Stimulated activated CD4-positive, alpha-beta T cell treated with anti-CD3 and anti-CD28 coated beads, Interleukin-1b, Interleukin-23, amount 100 ng/mL, for 48 hours (primary cell): ENCODE data around the gene TMEM186.
"Not testable (repeated sequence)": the region's sequence is repeated elsewhere in the genome, so short reads cannot be mapped to it uniquely, and the experiment has no call there.

ENCODE experiments used
- DNase-seq: peaks from one replicate; pipeline ENCODE4 v3.0.0-alpha.2; 2020

Gene TMEM186

DNA sequence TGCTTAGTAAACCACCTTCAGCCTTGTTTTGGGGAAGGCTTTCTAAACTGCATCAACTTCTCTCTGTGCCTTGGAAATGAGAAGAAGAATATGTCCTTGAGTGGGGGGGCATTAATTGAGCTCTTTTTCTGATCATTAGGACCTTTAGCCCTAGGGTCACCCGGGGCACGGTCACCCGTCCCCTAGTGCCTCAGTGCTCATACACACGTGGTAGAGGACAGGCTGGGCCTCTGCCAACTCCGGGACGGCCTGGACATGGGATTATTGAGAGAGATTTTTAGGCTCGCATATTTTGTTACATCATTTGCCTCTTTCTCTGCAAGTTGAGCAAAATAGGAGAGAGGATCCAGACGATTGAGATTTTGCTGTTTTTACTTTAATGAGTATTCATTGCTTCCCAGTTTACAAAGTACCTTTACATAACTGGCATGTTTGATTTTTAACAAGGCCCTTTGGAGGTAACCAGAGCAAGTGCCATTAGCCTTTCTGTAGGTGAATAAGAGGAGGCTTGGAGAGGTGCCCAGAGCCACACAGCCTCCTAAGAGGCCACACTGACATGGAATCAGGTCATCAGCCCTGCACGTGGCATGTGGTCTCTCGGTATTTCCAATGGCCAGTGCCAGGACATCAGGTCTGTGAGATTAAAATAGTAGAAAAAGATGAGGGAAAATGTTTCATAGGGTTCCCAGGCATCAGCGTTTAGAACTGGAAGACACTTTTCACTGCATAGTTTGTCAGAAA is 11.3 kb upstream of the TMEM186 start:
- no peak for DNase-seq

DNA sequence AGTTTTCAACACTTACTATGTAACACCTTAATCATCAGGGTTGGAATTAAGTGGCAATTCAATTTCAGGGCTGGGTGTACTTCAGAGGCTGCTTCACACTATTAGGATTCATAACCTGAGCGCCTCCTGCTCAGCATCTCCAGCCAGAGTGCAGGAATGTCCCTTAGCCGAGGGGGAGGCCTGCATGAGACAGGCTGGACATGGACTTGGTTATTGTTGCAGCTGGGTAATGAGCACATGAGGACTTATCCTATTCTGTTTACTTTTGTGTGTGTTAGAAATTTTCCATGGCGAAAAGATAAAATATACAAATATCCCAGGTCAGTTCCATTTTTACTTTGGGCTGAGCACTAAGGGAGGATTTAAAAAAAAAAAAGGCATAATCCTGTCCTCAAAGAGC is 10.6 kb upstream of the TMEM186 start:
- no peak for DNase-seq

DNA sequence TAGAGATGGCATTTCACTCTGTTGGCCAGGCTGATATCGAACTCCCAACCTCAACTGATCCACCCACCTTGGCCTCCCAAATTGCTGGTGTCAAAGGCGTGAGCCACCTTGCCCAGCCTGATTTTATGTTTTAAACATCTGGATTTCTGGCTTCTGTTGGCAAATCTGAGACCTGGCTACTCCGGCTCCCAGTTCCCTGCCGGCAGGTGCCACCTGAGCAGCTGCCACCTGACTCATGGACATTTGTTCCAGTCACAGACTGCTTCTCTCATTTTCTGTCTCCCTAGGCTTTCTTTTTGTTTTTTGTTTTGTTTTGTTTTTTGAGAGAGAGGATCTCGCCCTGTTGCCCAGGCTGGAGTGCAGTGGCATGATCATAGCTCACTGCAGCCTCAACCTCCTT is 9.8 kb upstream of the TMEM186 start:
- DNase-seq = no peak

DNA sequence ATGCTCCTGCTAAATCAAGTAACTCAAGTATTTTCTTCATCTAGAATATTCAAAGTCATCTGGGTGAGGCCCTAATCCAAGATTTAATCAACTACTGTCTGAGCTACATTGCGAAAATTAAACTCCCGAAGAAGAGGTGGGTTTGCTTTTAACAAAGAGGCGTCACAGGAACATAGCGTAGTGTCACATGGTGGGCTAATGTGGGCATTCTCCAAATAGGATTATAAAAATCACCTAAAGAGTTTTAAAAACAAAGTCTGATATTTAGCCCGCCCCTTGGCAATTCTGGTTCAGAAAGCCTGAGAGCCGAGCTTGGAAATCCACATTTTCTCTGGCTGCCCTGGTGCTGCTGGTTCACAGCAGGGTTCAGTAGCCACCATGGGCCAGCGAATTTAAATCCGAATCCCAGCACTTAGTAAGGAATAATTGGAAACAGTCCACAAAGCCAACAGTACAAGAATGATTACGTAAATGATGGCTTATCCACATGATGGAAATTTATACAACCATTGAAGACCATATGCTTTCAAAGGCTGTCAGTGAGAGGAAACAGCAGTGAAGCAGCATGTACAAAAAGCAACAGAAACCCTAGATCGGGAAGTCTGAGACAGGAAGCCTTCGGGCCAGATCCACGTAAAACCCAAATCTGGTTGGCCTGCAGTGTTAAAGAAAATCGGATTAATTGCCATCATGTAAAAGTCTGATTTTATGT is 9.0 kb upstream of the TMEM186 start:
- no peak for DNase-seq

DNA sequence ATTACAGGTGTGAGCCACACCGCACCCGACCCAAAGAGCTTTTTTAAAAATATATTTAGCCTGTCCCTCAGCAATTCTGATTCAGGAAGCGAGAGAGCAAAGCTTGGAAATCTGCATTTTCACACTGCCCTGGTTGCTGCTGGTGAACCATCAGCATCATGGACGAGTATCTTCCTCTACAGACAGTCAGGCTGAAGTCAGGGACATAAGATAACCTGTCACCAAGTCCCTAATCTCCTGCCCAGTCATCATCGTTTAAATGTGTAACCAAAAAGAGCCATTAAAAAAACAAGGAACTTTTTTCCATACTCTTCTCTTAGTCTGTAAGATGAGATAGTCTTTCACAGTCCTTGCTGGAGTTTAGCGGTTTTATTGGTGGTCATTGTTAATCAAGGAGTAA is 6.9 kb upstream of the TMEM186 start:
- no peak for DNase-seq

DNA sequence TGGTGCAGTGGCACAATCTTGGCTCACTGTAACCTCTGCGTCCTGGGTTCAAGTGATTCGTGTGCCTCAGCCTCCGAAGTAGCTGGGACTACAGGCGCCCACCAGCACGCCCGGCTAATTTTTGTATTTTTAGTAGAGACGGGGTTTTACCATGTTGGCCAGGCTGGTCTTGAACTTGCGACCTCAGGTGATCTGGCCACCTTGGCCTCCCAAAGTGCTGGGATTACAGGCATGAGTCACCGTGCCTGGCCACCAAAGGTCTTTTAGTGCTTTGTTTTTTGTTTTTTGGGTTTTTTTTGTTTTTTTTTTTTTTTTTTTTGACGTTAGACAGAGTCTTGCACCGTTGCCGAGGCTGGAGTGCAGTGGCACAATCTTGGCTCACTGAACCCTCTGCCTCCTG is 6.3 kb upstream of the TMEM186 start:
- DNase-seq = not testable (repeated sequence)

DNA sequence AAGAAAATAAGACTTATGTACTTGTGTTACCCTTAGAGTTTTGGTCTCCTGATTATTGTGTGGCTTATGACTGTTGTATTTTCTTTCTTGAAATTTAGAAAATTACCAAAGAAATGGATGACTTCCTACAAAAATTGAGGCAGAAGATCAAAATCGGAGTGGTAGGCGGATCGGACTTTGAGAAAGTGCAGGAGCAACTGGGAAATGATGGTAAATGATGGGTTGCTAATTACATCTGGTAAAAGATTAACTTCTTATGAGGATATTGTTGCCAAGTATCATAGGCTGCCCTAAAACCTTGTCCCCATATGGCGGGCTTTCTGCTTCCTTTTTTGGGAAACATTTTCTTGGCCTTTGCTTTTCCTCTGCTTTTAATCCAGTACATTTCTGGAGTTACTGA is 4.3 kb upstream of the TMEM186 start:
- no peak for DNase-seq

DNA sequence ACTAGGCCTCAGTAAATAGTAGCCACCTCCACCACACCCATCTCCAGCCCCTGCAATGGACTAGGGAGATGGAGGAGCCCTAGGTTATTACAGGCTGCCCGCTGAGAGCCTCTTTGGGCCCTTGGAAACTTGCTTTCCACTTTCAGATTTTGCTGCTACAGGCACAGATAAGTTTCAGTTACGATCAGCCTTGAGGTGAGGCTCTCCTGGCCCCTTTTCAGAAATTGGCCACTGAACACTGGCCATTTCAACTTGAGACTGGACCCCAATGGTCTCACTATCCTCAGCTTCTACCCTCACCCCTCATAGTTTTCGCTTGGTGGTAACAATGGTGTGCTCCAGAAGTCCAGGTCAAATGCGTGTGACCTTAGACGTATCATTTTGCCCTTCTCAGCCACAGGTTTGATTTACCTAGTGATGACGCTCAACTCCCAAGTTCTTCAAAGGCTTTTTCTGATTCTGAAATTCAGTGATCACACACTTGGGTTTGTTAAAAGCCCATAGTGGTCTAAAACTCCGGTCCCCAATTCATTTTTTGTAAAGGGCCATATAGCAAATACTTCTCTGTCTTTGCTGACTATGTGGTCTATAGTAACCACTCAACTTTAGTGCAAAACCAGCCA is 1.2 kb upstream of the TMEM186 start:
- no peak for DNase-seq

DNA sequence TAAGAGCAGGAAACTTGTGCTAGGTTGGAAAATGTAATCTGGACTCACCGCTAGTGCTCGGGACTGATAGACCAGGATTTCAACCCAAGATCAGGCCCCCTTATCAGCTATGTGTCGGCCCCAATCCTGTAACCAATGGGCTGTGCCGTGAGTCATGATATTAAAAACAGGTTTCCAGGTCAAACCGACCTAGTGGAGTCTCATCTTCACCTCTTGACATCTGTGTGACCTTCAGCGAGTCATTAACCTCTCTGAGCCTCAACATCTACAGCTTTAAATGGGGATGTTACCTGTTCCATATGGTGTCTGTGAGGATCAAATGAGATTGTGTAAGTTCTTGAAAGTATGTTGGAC is 712 bp upstream of the TMEM186 start:
- DNase-seq = peak; percentile 33

DNA sequence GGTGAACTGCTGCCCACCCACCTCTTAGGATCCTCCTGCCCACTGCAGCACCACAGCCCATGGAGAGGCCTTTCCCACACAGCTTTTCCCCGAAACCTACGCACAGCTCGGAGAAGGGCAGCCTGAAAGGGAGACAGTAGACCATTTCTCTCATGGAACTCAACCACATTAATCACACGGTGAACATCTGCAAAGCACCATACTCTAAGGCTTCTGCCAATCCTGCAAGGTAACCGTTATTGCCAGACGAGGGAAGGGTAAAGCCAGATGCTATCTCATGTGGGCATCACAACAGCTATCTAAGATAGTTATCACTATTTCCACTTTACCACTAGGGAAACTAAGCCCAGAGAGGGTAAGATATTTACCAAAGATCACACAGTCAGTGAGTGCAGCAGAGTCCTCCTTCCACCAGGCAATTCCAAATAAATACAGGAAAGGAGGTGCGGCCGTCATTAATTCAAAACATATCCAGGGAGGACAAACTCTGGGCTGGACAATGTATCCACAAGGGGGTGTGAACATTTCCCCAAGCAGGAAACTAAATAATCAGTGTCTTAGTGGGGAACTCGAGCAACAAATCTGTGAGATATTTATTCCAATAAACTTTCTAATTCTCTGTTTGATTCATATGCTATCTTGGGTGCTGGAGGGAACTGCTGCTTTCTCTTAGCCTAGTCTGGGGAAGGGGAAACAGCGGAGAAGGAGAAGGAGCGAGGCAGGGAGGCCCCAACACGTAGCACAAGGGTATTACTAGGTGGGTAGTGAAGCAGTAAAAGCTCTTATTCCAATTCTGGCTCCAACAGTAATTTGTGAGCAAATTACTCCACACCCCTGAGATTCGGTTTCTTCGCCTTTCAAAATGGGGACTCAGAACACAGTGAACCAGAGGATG is 723 bp downstream of the TMEM186 start:
- no peak for DNase-seq

DNA sequence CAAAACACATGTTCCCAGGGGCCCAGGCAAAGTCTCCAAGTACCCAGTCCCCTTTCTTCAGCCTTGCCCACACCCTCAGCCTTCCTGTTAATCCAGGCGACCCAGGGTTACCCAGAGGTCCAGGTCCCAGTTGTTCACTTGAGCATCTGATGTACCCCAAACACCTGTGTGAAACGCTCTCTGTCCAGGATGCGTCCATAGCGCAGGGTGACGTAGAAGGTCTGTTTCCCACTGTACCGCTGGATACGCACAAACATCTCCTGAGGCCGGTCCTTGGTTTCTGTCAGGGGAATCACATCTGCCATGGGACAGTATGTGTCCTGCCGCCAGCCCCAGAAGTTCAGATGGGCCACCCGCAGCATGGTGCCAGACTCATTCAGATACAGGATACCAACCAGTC is 1.6 kb downstream of the TMEM186 start:
- no peak for DNase-seq

DNA sequence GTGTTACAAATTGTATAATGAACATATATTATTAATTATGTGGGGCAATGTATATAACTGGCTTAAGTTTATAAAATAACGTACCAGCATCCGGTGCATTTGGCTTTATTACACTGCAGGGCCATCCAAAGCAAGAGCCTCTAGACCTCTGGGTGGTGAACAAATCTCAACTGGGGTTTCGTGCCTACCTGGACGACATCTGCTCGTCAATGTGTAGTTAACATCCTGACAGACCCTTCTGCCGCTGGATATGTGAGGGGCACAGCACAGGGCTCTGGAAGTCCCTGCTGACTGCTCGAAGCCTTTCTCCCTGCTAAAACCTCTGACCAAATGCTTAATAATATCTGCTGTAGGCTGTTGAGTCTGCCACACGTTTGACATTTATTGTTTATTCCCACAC is 2.3 kb downstream of the TMEM186 start:
- DNase-seq = no peak

DNA sequence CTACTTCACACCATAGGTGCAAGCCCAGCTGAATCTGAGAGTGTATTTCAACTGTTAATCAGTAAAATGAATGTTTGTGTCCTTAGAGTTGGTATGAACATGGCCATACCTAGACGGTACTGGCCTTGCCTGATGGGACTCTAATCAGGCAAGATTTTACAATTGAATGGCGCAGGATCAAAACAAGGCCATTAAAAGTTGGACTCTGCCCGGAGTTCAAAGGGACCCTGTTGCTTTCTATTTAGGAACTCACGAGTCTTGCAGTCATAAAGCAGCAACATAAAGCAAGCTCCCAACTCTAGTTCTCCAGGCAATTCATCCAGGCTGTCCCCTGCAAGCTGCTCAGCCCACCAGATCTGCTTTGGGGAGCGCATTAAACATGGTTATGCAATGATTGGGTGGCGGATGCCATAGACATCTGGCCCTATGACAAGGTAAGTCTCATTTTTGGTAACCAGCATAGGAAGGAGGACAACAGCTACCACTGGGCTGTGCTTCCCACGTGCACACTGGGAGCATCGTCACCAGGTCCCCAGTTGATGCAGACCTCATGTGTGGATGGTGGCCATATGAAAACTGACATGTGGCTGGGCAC is 8.8 kb downstream of the TMEM186 start:
- no peak for DNase-seq

DNA sequence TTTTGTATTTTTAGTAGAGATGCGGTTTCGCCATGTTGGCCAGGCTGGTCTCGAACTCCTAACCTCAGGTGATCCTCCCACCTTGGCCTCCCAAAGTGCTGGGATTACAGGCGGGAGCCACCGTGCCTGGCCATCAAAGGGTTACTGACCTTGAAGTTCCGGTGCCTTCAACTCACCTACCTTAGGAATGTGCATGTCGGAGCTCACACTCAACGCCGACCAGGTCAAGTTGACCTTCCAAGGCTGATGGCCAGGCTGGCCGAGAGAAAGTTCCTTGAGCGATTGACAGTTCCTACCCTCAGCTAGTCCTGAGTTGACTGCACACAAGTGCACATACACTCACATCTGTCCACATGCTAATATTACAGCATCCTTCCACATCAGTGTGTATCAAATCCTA is 11.1 kb downstream of the TMEM186 start:
- not testable (repeated sequence) for DNase-seq

DNA sequence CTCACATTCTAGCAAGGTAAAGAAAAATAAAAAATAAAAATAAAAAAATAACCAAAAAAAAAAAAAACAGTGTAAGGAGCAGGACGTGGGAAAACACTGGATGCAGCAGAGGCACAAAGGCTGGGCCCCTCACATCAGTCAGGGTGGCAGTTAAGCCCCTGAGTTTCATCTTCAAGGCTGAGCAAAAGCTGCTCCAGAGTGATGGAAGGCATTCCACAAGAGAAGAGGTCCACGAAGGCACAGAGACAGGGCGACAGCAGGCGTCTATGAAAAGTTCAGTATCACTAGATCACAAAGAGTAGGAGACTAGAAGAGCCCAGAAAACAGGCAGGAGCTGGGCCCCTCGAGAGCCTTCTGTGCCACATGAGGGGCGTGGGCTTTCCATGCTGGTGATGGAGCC is 12.0 kb downstream of the TMEM186 start:
- no peak for DNase-seq

DNA sequence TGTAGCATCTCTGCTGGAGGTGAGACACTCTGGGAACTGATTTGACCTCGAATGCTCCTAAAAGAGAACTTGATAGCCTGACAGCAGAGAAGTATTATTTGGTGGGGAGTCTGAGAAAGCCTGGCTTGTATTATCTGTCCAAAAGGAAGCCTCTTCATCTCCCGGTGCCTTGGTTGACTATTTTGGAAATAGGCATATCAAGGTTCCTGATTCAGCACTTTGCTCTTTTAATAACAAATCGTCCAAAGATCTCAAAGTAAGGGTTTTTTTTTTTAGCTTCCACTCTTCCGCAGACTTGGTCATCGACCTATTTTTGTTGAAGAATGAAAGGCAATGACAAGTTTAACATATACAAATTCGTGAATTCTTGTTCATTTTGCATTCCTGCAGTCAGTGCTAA is 14.8 kb downstream of the TMEM186 start:
- no peak for DNase-seq

DNA sequence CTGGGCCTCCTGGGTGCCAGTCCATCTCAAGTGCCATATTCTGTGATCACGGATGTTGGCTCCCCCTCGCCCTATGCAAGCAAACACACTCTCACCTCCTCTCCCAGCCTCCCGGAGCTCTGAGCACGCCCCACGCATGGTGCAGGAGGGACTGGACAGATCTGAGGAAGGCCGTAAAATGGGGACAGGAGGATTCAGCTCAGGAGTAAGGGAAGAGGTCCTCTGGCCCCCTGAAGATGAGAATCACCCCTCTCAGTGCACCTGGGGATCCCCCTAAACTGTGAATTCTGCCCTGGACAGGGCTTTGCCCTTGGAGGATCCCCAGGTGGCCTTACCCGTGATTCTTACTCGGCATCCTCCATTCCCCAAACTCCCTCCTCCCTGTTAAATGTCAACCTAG is 15.6 kb downstream of the TMEM186 start:
- DNase-seq = no peak

DNA sequence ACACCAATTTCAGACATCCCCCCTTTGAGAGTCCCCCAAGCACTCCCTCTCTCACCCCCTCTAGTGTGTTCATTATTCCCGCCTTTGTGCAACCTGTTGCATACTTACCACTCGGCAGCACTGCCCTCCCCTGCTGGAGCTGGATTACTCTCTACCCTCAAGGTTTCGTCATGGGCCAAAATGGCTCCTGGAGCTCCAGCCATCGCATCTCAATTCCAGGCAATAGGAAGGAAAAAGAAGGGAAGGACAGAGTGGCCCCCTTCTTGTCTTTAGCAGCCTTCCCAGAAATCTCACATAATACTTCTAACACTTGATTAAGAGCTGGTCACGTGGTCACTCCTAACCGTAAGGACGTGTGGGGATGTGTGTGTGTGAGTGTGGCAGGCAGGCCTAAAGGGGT is 20.2 kb downstream of the TMEM186 start:
- DNase-seq = no peak

DNA sequence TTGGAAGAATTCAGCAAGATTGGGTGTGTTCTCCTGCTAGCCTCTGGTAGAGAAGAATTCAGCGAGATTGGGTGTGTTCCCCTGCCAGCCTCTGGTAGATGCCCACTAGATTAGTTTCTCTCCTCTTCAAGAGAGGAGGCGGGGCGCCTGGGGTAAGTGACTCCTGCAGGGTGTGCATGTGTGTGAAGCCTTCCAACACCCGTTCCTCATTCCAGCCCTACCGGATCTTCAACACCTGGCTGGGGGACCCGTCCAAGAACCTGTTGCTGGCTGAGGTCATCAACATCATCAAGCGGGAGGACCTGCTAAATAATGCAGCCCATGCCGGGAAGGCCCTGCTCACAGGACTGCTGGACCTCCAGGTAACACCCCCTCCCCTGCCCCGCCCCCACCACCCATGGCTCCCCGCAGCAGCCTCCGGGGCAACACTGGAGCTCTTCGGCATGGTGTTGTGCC is 21.3 kb downstream of the TMEM186 start:
- DNase-seq = no peak

DNA sequence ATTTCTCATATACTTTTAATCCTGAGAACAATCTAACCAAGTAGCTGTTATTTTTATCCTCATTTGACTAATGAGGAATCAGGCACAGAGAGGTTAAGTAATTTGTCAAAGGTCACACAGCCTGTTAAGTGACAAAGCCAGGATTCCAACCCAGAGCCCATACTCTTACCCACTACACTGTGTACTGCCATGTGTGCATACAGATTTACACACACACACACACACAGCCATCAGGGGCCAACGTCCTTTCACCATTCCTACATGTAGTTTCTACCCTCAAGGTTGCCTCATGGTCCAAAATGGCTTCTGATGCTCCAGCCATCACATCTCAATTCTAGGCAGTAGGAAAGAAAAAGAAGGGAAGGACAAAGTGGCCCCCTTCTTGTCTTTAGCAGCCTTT is 22.1 kb downstream of the TMEM186 start:
- no peak for DNase-seq

DNA sequence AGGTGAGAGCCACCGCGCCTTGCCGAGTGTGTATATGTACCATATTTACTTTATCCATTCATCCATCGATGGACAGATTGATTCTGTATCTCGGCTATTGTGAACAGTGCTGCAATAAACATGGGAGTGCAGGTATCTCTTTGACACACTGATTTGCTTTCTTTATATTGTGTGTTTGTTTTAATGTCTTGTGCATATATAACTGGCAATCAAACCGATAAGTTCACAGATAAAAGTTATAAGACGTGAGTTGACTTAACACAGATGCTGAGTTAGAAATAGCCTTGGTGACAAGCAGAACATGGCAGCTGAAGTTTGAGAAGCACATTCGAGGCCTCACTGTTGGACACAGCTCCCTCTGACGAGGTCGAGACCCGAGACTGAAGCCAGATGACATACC is 23.2 kb downstream of the TMEM186 start:
- DNase-seq = no peak

DNA sequence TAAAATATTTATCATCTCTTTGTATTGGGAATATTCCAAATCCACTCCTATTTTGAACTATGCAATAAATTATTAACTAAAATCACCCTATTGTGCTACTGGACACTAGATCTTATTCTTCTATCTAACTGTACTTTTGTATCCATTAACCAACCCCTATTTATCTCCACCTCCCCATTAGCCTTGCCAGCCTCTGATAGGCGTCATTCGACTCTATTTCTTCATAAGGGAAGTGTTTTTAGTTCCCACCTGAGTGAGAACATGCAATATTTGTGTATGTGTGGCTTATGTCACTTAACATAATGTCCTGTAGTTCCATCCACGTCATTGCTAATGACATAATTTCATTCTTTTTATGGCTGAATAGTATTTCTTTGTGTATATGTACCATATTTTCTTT is 23.9 kb downstream of the TMEM186 start:
- DNase-seq = no peak

DNA sequence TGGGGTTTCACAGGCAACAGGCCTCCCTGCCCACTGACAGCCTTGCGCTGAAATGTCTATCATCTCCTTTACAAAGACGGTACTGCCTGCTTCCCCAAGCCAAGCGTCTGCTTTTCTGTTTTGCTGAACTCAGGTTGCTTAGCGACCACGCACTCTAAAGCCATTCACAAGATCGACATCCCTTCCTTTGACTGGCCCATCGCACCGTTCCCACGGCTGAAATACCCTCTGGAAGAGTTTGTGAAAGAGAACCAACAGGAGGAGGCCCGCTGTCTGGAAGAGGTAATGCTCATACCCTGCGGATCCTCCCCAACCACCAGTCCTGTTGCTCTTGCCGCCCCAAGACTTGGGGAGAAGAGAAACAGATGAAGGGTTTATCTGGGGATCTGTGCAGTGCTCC is 28.7 kb downstream of the TMEM186 start:
- no peak for DNase-seq
